H1 (cell line): ENCODE results near the gene CACNA1C. TPM values are rescaled to one million over a fixed set of nuclear protein-coding genes. Genes with fewer than 3 reads are reported as not detected.

ENCODE experiments used
- CTCF ChIA-PET: fragments of 300-600 bp; sonication (Branson Sonifier 250); formaldehyde crosslinking; loops from one replicate; lab custom pipeline; 2021; ENCODE audit not compliant: partially characterized antibody; lab: Charles Lee
- POLR2A ChIA-PET: fragments of 300-600 bp; sonication (Branson Sonifier 250); formaldehyde crosslinking; loops from one replicate; lab custom pipeline; 2021; ENCODE audit warnings: inconsistent platforms; ENCODE audit not compliant: partially characterized antibody; lab: Charles Lee
- DNase-seq, 2 experiments: peaks; one replicate each; pipeline versions ENCODE4 v3.0.0 to v3.0.0-alpha.2; 2010 to 2022; ENCODE audit warnings: low spot score in 2 of 2, low read depth in 1 of 2, mixed read lengths in 1 of 2
- FAIRE-seq: peaks from 2 replicates; lab custom pipeline; 2011; peaks lifted over from hg19 to GRCh38; lab: Jason Lieb, UNC
- H2AFZ ChIP-seq: 2 replicates; pipeline ENCODE4 v1.8.1; 2012; ENCODE audit warnings: low read length, inconsistent platforms
- H2AK5ac ChIP-seq: 2 replicates; pipeline ENCODE4 v1.6.1; 2013; ENCODE audit warnings: low read depth, low read length
- H2BK120ac ChIP-seq: replicated peaks from 2 replicates; pipeline ENCODE3; 2013; ENCODE audit warnings: low read depth, low read length, inconsistent platforms
- H2BK12ac ChIP-seq: 2 replicates; pipeline ENCODE4 v1.6.1; 2013; ENCODE audit warnings: low read depth, low read length
- H2BK15ac ChIP-seq: 2 replicates; pipeline ENCODE4 v1.6.1; 2013; ENCODE audit warnings: low read length
- H2BK20ac ChIP-seq: 2 replicates; pipeline ENCODE4 v1.6.1; 2013; ENCODE audit warnings: low read length
- H2BK5ac ChIP-seq: 2 replicates; pipeline ENCODE4 v1.6.1; 2013; ENCODE audit warnings: low read depth, low read length
- H3K14ac ChIP-seq: 2 replicates; pipeline ENCODE4 v1.6.1; 2013; ENCODE audit warnings: inconsistent platforms; ENCODE audit not compliant: insufficient read length
- H3K18ac ChIP-seq: 2 replicates; pipeline ENCODE4 v1.6.1; 2013; ENCODE audit warnings: low read length; ENCODE audit errors: extremely low read depth
- H3K23ac ChIP-seq: 2 replicates; pipeline ENCODE4 v1.6.1; 2013; ENCODE audit warnings: inconsistent platforms; ENCODE audit not compliant: insufficient read length
- H3K23me2 ChIP-seq: 2 replicates; pipeline ENCODE4 v1.6.1; 2013; ENCODE audit warnings: low read depth, low read length
- H3K27ac ChIP-seq: 2 replicates; pipeline ENCODE4 v1.6.1; 2011; ENCODE audit warnings: low read depth, low read length, inconsistent platforms
- H3K27me3 ChIP-seq, 4 experiments: replicated peaks in 1 of 4; 1 replicate in 1 of 4; 2 replicates in 3 of 4; pipeline versions ENCODE4 v1.6.1 to v1.8.1; 2011 to 2013; ENCODE audit warnings: low read length in 3 of 4, mild to moderate bottlenecking in 3 of 4, inconsistent platforms in 2 of 4, mixed read lengths in 2 of 4, moderate library complexity in 1 of 4; ENCODE audit not compliant: control insufficient read depth in 3 of 4, insufficient read depth in 3 of 4; ENCODE audit errors: extremely low read depth in 1 of 4
- H3K36me3 ChIP-seq, 4 experiments: 2 replicates each; pipeline versions ENCODE4 v1.6.1 to v1.8.1; 2011 to 2013; ENCODE audit warnings: mild to moderate bottlenecking in 4 of 4, low read length in 3 of 4, moderate library complexity in 2 of 4, control low read depth in 1 of 4, inconsistent platforms in 1 of 4; ENCODE audit not compliant: insufficient read depth in 4 of 4, control insufficient read depth in 2 of 4
- H3K4ac ChIP-seq: replicated peaks from 2 replicates; pipeline ENCODE3; 2013; ENCODE audit warnings: low read length, low read depth, mixed read lengths, inconsistent platforms; ENCODE audit not compliant: insufficient read length
- H3K4me1 ChIP-seq, 4 experiments: replicated peaks in 1 of 4; 1 replicate in 1 of 4; 2 replicates in 3 of 4; pipeline versions ENCODE4 v1.6.1 to v1.8.1; 2011 to 2013; ENCODE audit warnings: low read length in 3 of 4, inconsistent platforms in 2 of 4, mixed read lengths in 1 of 4; ENCODE audit not compliant: insufficient read depth in 4 of 4, control insufficient read depth in 3 of 4
- H3K4me2 ChIP-seq, 2 experiments: 2 replicates each; pipeline versions ENCODE4 v1.6.1 to v1.8.1; 2011 to 2013; ENCODE audit warnings: low read depth in 2 of 2, low read length in 2 of 2, control low read depth in 1 of 2, inconsistent platforms in 1 of 2, mild to moderate bottlenecking in 1 of 2; ENCODE audit not compliant: insufficient read depth in 1 of 2
- H3K4me3 ChIP-seq, 4 experiments: fragments of 200-600, 300-600 bp in 1 of 4; sonication (generic), shearing (Covaris generic), sonication (Bioruptor Twin) in 1 of 4; 2 replicates each; pipeline versions ENCODE4 v1.5.1 to v1.8.1; 2011 to 2016; ENCODE audit warnings: low read length in 4 of 4, low read depth in 3 of 4, control low read depth in 2 of 4, inconsistent platforms in 2 of 4, mild to moderate bottlenecking in 2 of 4, mixed read lengths in 1 of 4, moderate library complexity in 1 of 4; ENCODE audit not compliant: insufficient read depth in 2 of 4; ENCODE audit errors: extremely low read depth in 1 of 4
- H3K56ac ChIP-seq: replicated peaks from 2 replicates; pipeline ENCODE3; 2013; ENCODE audit warnings: low read depth, mild to moderate bottlenecking, mixed read lengths, low read length, inconsistent platforms; ENCODE audit not compliant: insufficient read length
- H3K79me1 ChIP-seq: 2 replicates; pipeline ENCODE4 v1.6.1; 2013; ENCODE audit warnings: low read depth, low read length, control low read depth
- H3K79me2 ChIP-seq, 2 experiments: 2 replicates each; pipeline versions ENCODE4 v1.6.1 to v1.8.1; 2012 to 2013; ENCODE audit warnings: low read length in 2 of 2, mild to moderate bottlenecking in 2 of 2, inconsistent platforms in 1 of 2; ENCODE audit not compliant: insufficient read depth in 2 of 2, control insufficient read depth in 1 of 2
- H3K9ac ChIP-seq, 4 experiments: replicated peaks in 1 of 4; 1 replicate in 1 of 4; 2 replicates in 3 of 4; pipeline versions ENCODE4 v1.6.1 to v1.8.1; 2011 to 2013; ENCODE audit warnings: low read depth in 3 of 4, low read length in 3 of 4, control low read depth in 2 of 4, mild to moderate bottlenecking in 2 of 4, moderate library complexity in 2 of 4, inconsistent platforms in 1 of 4; ENCODE audit errors: extremely low read depth in 1 of 4
- H3K9me3 ChIP-seq, 2 experiments: 2 replicates each; pipeline versions ENCODE4 v1.6.1 to v1.8.1; 2012 to 2013; ENCODE audit warnings: mild to moderate bottlenecking in 2 of 2, moderate library complexity in 2 of 2, control low read depth in 1 of 2, inconsistent platforms in 1 of 2, low read depth in 1 of 2, low read length in 1 of 2, mixed read lengths in 1 of 2; ENCODE audit not compliant: insufficient read depth in 2 of 2
- H4K20me1 ChIP-seq, 2 experiments: replicated peaks in 1 of 2; 2 replicates each; pipeline versions ENCODE3 to v1.8.1; 2011 to 2013; ENCODE audit warnings: inconsistent platforms in 2 of 2, low read length in 2 of 2, mild to moderate bottlenecking in 1 of 2; ENCODE audit not compliant: insufficient read depth in 2 of 2, control insufficient read depth in 1 of 2
- H4K5ac ChIP-seq: 2 replicates; pipeline ENCODE4 v1.6.1; 2013; ENCODE audit warnings: low read length, low read depth, mixed read lengths, inconsistent platforms; ENCODE audit not compliant: insufficient read length
- H4K8ac ChIP-seq: 2 replicates; pipeline ENCODE4 v1.8.0; 2013; ENCODE audit warnings: mild to moderate bottlenecking, moderate library complexity, low read length, inconsistent platforms; ENCODE audit not compliant: insufficient read depth; ENCODE audit errors: extremely low read depth
- H4K91ac ChIP-seq: replicated peaks from 2 replicates; pipeline ENCODE3; 2013; ENCODE audit warnings: low read length, mixed read lengths, inconsistent platforms; ENCODE audit not compliant: insufficient read length
- CBX5 ChIP-seq: fragments of 300-800, 300-1000 bp; sonication (generic); IDR thresholded peaks from 2 replicates; pipeline ENCODE4 v1.7.1; 2016; ENCODE audit warnings: antibody characterized with exemption, low read length, low read depth
- CHD2 ChIP-seq: IDR thresholded peaks from 2 replicates; pipeline ENCODE4 v1.6.1; 2012; ENCODE audit warnings: low read length, improper control_type of control experiment
- CREB1 ChIP-seq: IDR thresholded peaks from 2 replicates; pipeline ENCODE4 v1.6.1; 2012; ENCODE audit warnings: inconsistent platforms
- FOSL1 ChIP-seq: IDR thresholded peaks from 2 replicates; pipeline ENCODE4 v1.6.1; 2011; ENCODE audit warnings: mild to moderate bottlenecking, low read depth, low read length, moderate library complexity; ENCODE audit not compliant: insufficient read depth
- JUN ChIP-seq: IDR thresholded peaks from 2 replicates; pipeline ENCODE4 v1.6.1; 2011; ENCODE audit warnings: low read depth, mild to moderate bottlenecking, improper control_type of control experiment, low read length
- KDM5A ChIP-seq: fragments of 200-600 bp; IDR thresholded peaks from 2 replicates; pipeline ENCODE4 v1.7.1; 2012; ENCODE audit warnings: mild to moderate bottlenecking, low read length, inconsistent platforms, mixed read lengths
- NRF1 ChIP-seq: IDR thresholded peaks from 2 replicates; pipeline ENCODE4 v1.6.1; 2011; ENCODE audit warnings: mild to moderate bottlenecking, low read depth, low read length, improper control_type of control experiment
- POLR2AphosphoS5 ChIP-seq: IDR thresholded peaks from 2 replicates; pipeline ENCODE4 v1.6.1; 2011; ENCODE audit warnings: low read depth, low read length
- RNF2 ChIP-seq: fragments of 200-900, 300-1000 bp; sonication (generic); IDR thresholded peaks from 2 replicates; pipeline ENCODE4 v1.7.1; 2016; ENCODE audit warnings: borderline replicate concordance, low read depth, mild to moderate bottlenecking, antibody characterized with exemption, low read length; ENCODE audit not compliant: poor library complexity, severe bottlenecking; ENCODE audit errors: missing control alignments
- SAP30 ChIP-seq: fragments of 300-600 bp; sonication (generic); IDR thresholded peaks from 2 replicates; pipeline ENCODE4 v1.7.1; 2012; ENCODE audit warnings: low read length, moderate library complexity, mild to moderate bottlenecking, inconsistent platforms; ENCODE audit not compliant: insufficient read depth, insufficient replicate concordance
- SUZ12 ChIP-seq: fragments of 200-600 bp; sonication (generic); IDR thresholded peaks from 2 replicates; pipeline ENCODE4 v1.6.1; 2012; ENCODE audit warnings: mild to moderate bottlenecking, inconsistent platforms, low read length, moderate library complexity, mixed read lengths
- WGBS, 2 experiments: shearing (Covaris generic) in 1 of 2; methylation state at CpG; one replicate each; pipeline versions ENCODE4 v1.1.6 to v1.1.7; 2013 to 2015; ENCODE audit warnings: low lambda C conversion rate in 2 of 2, mixed read lengths in 2 of 2, inconsistent platforms in 1 of 2, low coverage in 1 of 2, missing lambda C conversion rate in 1 of 2; ENCODE audit not compliant: insufficient replicate concordance in 2 of 2, insufficient coverage in 1 of 2, insufficient read length in 1 of 2; ENCODE audit errors: extremely low coverage in 1 of 2, missing lambda C conversion rate in 1 of 2; 5-methylcytosine and 5-hydroxymethylcytosine counted together
- polyA plus RNA-seq, 7 experiments: library from polyadenylated mRNA; depleted of rRNA in 3 of 7; stranded (reverse) in 5 of 7; unstranded in 2 of 7; fragments of >200 nt in 5 of 7; fragments of 200-250 nt in 2 of 7; gene quantifications; 1 replicate in 5 of 7; 2 replicates in 1 of 7; 4 replicates in 1 of 7; pipeline versions ENCODE4 v1.2.1 to v1.2.3, GENCODE V29; 2011 to 2013; ENCODE audit warnings: missing spikeins in 2 of 7, mixed read lengths in 2 of 7
- total RNA-seq: library from RNA; stranded (reverse); fragmentation: NEBNext Ultra II Directional; extraction: Animal tissue kit (Norgen Biotek cat#: 25700); gene quantifications from 2 replicates; pipeline ENCODE4 v1.2.1, GENCODE V29; 2021

The CACNA1C gene
- total and polyA plus RNA-seq, 2 of the 8 experiments (the other 6 are each of a cell fraction or from before 2014, with no cell fraction given) = 1.3 TPM

DNA sequence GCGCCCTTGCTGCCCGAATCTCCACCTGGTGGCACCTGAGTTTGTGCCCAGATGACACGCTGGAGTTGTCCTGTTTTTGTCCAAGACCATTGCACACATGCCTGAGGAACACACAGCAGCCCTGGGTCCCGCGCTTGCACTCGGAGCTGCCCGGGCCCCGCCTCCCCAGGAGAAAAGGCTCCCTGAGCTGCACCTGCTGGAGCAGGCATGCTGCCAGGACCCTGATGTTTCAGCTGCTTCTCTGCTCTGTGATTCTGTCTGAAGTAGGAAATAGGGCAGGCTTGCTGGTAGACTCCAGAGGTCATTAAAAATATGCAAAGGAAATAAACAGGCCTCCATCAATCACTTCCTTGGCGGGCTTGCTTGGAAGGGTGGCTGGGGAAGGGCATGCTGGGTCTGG lies 271.6 kb downstream of the CACNA1C start:
- no peaks in the 10 kb centered on the region; the same call in 1 of the 2 replicates for H3K79me1 ChIP-seq
- no peak overlapping the region for H3K4me2 ChIP-seq
- H2AK5ac ChIP-seq = no peak overlapping the region
- H3K4ac ChIP-seq = no peak overlapping the region
- H3K23me2 ChIP-seq = no peaks in the 10 kb centered on the region
- H3K27ac ChIP-seq = no peak overlapping the region
- CTCF ChIA-PET = interaction anchor here (1.0 to 1.8 kb wide), 3 partner anchors 14 to 71 kb away, joined by 3 to 4 read pairs (median 4); no protein-coding TSS in a partner anchor
- H3K9ac ChIP-seq = no peak overlapping the region
- H2AFZ ChIP-seq = no peak overlapping the region
- TF ChIP-seq CBX5 (no peak), CREB1 (no peak), SUZ12 (no peak), POLR2AphosphoS5 (no peak), KDM5A (no peak), JUN (no peak), CHD2 (no peak), RNF2 (no peak), NRF1 (no peak), FOSL1 (no peak), SAP30 (no peak)
- TF ChIP-seq, all 59 proteins: peak for 0
- no peaks in the 10 kb centered on the region for H3K36me3 ChIP-seq
- POLR2A ChIA-PET = no interaction called here
- H3K9me3 ChIP-seq = no peaks in the 10 kb centered on the region
- no peak overlapping the region for H2BK120ac ChIP-seq
- H4K91ac ChIP-seq = no peak overlapping the region
- no peak overlapping the region for H3K23ac ChIP-seq
- H3K27me3 ChIP-seq = no peaks in the 10 kb centered on the region
- H4K8ac ChIP-seq = no peak overlapping the region; the same call in 1 of the 2 replicates
- H3K18ac ChIP-seq = no peak overlapping the region
- no peak for FAIRE-seq
- no peak overlapping the region for H2BK12ac ChIP-seq
- no peak overlapping the region for H2BK15ac ChIP-seq
- no peak overlapping the region for H3K56ac ChIP-seq
- 88% methylated on average over 9 of the region's 9 CpGs; no CpG with 5 or more reads in 1 of the 2 experiments for WGBS, 2 experiments
- H4K20me1 ChIP-seq = no peaks in the 10 kb centered on the region
- DNase-seq = no peak
- no peak overlapping the region for H2BK20ac ChIP-seq
- H4K5ac ChIP-seq = no peak overlapping the region
- no peak overlapping the region for H2BK5ac ChIP-seq
- no peaks in the 10 kb centered on the region for H3K79me2 ChIP-seq
- no peak overlapping the region for H3K14ac ChIP-seq
- no peak overlapping the region for H3K4me3 ChIP-seq
- peaks cover 0 to 2% (median 0%) of the 10 kb centered on the region in 4 experiments; a peak in 1 of 7 replicates for H3K4me1 ChIP-seq
